ENCODE data around the gene GET3. TPM values are rescaled to one million over a fixed set of nuclear protein-coding genes. Genes with fewer than 3 reads are reported as not detected.

Gene GET3
- total RNA-seq, 1 donor from 2014 or later, result 66.0 TPM

- TF ChIP-seq CTCF (IDR thresholded peaks at IDR 0.05; ENCODE audit: unreplicated experiment), result no peak
- Mint-ChIP-seq H3K9me3 (ENCODE audit: low read depth) (no peaks in the 10 kb centered on the region), H3K27ac (no peak overlapping the region), H3K4me1 (ENCODE audit: low read depth) (peaks cover 8% of the 10 kb centered on the region), H3K36me3 (ENCODE audit: insufficient read depth) (no peaks in the 10 kb centered on the region), H3K27me3 (peaks cover 8% of the 10 kb centered on the region), H3K4me3 (ENCODE audit: low read depth) (no peak overlapping the region)
- DNase-seq (ENCODE audit: low spot score, unreplicated experiment), result no peak
Observed at GRCh38 chr19:12784394-12784870, 47.1 kb downstream of the GET3 start.

- Mint-ChIP-seq H3K4me1 (ENCODE audit: low read depth) (peaks cover 8% of the 10 kb centered on the region), H3K36me3 (ENCODE audit: insufficient read depth) (no peaks in the 10 kb centered on the region), H3K27me3 (peaks cover 6% of the 10 kb centered on the region), H3K27ac (no peak overlapping the region), H3K9me3 (ENCODE audit: low read depth) (no peaks in the 10 kb centered on the region), H3K4me3 (ENCODE audit: low read depth) (no peak overlapping the region)
- no peak for TF ChIP-seq CTCF (IDR thresholded peaks at IDR 0.05; ENCODE audit: unreplicated experiment)
- DNase-seq (ENCODE audit: low spot score, unreplicated experiment), result no peak
Observed at GRCh38 chr19:12784871-12785430, 47.7 kb downstream of the GET3 start.

GRCh38 chr19:12785431-12786031 is 48.2 kb downstream of the GET3 start:
- Mint-ChIP-seq H3K4me1 (ENCODE audit: low read depth) (peaks cover 10% of the 10 kb centered on the region), H3K36me3 (ENCODE audit: insufficient read depth) (no peaks in the 10 kb centered on the region), H3K27ac (no peak overlapping the region), H3K4me3 (ENCODE audit: low read depth) (no peak overlapping the region), H3K9me3 (ENCODE audit: low read depth) (no peaks in the 10 kb centered on the region), H3K27me3 (peaks cover 10% of the 10 kb centered on the region)
- DNase-seq (ENCODE audit: low spot score, unreplicated experiment), result no peak
- TF ChIP-seq CTCF (IDR thresholded peaks at IDR 0.05; ENCODE audit: unreplicated experiment), result no peak

- DNase-seq (ENCODE audit: low spot score, unreplicated experiment), result no peak
- Mint-ChIP-seq H3K4me1 (ENCODE audit: low read depth) (peaks cover 16% of the 10 kb centered on the region), H3K9me3 (ENCODE audit: low read depth) (no peaks in the 10 kb centered on the region), H3K27me3 (peaks cover 15% of the 10 kb centered on the region), H3K27ac (no peak overlapping the region), H3K36me3 (ENCODE audit: insufficient read depth) (no peaks in the 10 kb centered on the region), H3K4me3 (ENCODE audit: low read depth) (no peak overlapping the region)
- no peak for TF ChIP-seq CTCF (IDR thresholded peaks at IDR 0.05; ENCODE audit: unreplicated experiment)
Observed at GRCh38 chr19:12786141-12786870, 49.0 kb downstream of the GET3 start.

GRCh38 chr19:12786952-12787351 is 49.7 kb downstream of the GET3 start:
- H3K4me1 Mint-ChIP-seq (ENCODE audit: low read depth), result peaks cover 18% of the 10 kb centered on the region
- H3K9me3 Mint-ChIP-seq (ENCODE audit: low read depth), result no peaks in the 10 kb centered on the region
- no peaks in the 10 kb centered on the region for H3K36me3 Mint-ChIP-seq (ENCODE audit: insufficient read depth)
- H3K4me3 Mint-ChIP-seq (ENCODE audit: low read depth), result no peak overlapping the region
- no peak for DNase-seq (ENCODE audit: low spot score, unreplicated experiment)
- H3K27me3 Mint-ChIP-seq, result peaks cover 15% of the 10 kb centered on the region
- no peak for TF ChIP-seq CTCF (IDR thresholded peaks at IDR 0.05; ENCODE audit: unreplicated experiment)
- no peak overlapping the region for H3K27ac Mint-ChIP-seq
